HG03521 (cell line): ENCODE data around the gene NRIP3.

ENCODE experiments used
- ATAC-seq: cut with Tn5 transposase; IDR thresholded peaks from one replicate; pipeline ENCODE4 v1.9.1; 2021; ENCODE audit warnings: mild to moderate bottlenecking, moderate library complexity; ENCODE audit not compliant: unreplicated experiment

The NRIP3 gene

GRCh38 chr11:8933931-8934330, 69.9 kb downstream of the NRIP3 start:
- no peak for ATAC-seq

- no peak for ATAC-seq
Measured at GRCh38 chr11:8932564-8933180, 71.1 kb downstream of the NRIP3 start, which contains the start of gene C11orf16. TSS of gene C11orf16 (minus strand) at chr11:8932947. CDS start at chr11:8932308, 639 bp downstream.
